GM21360 (cell line): ENCODE results near the gene MPPED2.

Experiments used
- ATAC-seq: cut with Tn5 transposase; IDR thresholded peaks from one replicate; pipeline ENCODE4 v1.9.1; 2021; ENCODE audit warnings: mild to moderate bottlenecking, moderate library complexity; ENCODE audit not compliant: unreplicated experiment

The MPPED2 gene

GRCh38 chr11:30488304-30488998, 97.7 kb downstream of the MPPED2 start:
- no peak for ATAC-seq

GRCh38 chr11:30487200-30487898, 98.8 kb downstream of the MPPED2 start:
- no peak for ATAC-seq

GRCh38 chr11:30485756-30486155, 100.4 kb downstream of the MPPED2 start:
- no peak for ATAC-seq

- ATAC-seq = no peak
Observed at GRCh38 chr11:30485222-30485621, 100.9 kb downstream of the MPPED2 start.

- ATAC-seq = no peak
Observed at GRCh38 chr11:30483056-30483455, 103.1 kb downstream of the MPPED2 start.

- no peak for ATAC-seq
Observed at GRCh38 chr11:30481796-30482195, 104.4 kb downstream of the MPPED2 start.

- ATAC-seq = no peak
Observed at GRCh38 chr11:30481330-30481729, 104.8 kb downstream of the MPPED2 start.

GRCh38 chr11:30479899-30480298, 106.3 kb downstream of the MPPED2 start:
- ATAC-seq = no peak

- no peak for ATAC-seq
Observed at GRCh38 chr11:30478923-30479322, 107.2 kb downstream of the MPPED2 start.

GRCh38 chr11:30477061-30477460, 109.1 kb downstream of the MPPED2 start:
- ATAC-seq = no peak

- no peak for ATAC-seq
Observed at GRCh38 chr11:30474151-30474954, 111.8 kb downstream of the MPPED2 start.

- no peak for ATAC-seq
Observed at GRCh38 chr11:30471244-30471643, 114.9 kb downstream of the MPPED2 start.

- ATAC-seq = no peak
Observed at GRCh38 chr11:30468881-30469280, 117.3 kb downstream of the MPPED2 start.

GRCh38 chr11:30467176-30467575, 119.0 kb downstream of the MPPED2 start:
- ATAC-seq = no peak

GRCh38 chr11:30465623-30466022, 120.5 kb downstream of the MPPED2 start:
- no peak for ATAC-seq

- no peak for ATAC-seq
Observed at GRCh38 chr11:30465192-30465591, 121.0 kb downstream of the MPPED2 start.

GRCh38 chr11:30463266-30463665, 122.9 kb downstream of the MPPED2 start:
- ATAC-seq = no peak

GRCh38 chr11:30462421-30462820, 123.7 kb downstream of the MPPED2 start:
- no peak for ATAC-seq

- no peak for ATAC-seq
Observed at GRCh38 chr11:30459821-30460220, 126.3 kb downstream of the MPPED2 start.

GRCh38 chr11:30459306-30459705, 126.8 kb downstream of the MPPED2 start:
- ATAC-seq = no peak

GRCh38 chr11:30458541-30458940, 127.6 kb downstream of the MPPED2 start:
- ATAC-seq = no peak

GRCh38 chr11:30457087-30457486, 129.1 kb downstream of the MPPED2 start:
- no peak for ATAC-seq
